Hindlimb muscle (tissue), 1 donor: ENCODE measurements around the gene ATP1A2. TPM values are rescaled to one million over a fixed set of nuclear protein-coding genes. Genes with fewer than 3 reads are reported as not detected.

Experiments used
- DNase-seq: peaks from one replicate; pipeline ENCODE4 v3.0.0-alpha.2; 2013
- polyA plus RNA-seq: library from polyadenylated mRNA; unstranded; fragments of 120-200 nt; gene quantifications from one replicate; pipeline ENCODE4 v1.2.1, GENCODE V29; 2013; ENCODE audit not compliant: insufficient read length

The ATP1A2 gene
- 87.0 TPM for polyA plus RNA-seq

DNA sequence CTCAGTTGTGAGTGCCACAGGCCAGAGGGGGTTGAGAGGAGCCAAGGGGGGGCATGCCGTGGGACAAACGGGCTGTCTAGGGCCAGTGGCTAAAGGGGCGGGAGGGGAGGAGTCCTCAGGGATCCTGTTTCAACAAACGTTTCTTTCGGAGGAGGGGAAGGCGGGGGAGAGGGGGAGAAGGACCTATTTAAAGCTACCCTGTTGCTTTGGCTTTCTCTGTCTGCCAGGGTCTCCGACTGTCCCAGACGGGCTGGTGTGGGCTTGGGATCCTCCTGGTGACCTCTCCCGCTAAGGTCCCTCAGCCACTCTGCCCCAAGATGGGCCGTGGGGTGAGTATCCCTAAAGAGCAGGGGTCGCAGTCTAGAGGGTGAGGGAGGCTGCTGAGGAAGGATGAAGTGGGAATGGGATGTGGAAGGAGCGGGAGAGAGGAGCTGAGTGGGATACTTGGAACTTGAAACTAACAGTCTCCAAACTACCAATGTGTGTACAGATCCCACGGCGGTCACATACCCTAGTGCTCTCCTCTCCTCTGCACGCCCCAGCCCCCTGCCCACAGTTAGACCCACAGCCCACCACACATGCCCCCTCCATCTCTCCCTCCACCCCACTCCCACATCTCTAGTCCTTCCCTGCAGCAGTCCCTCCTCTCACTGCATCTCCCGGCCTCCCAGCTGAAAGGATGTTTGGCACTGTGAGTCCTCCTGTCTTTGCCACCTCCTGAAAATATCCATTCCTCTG is at the start of gene ATP1A2:
TSS of gene ATP1A2 (plus strand) at position 215 of the 738 bp plus-strand sequence. CDS start at position 318, 103 bp downstream.
- DNase-seq, result no peak

DNA sequence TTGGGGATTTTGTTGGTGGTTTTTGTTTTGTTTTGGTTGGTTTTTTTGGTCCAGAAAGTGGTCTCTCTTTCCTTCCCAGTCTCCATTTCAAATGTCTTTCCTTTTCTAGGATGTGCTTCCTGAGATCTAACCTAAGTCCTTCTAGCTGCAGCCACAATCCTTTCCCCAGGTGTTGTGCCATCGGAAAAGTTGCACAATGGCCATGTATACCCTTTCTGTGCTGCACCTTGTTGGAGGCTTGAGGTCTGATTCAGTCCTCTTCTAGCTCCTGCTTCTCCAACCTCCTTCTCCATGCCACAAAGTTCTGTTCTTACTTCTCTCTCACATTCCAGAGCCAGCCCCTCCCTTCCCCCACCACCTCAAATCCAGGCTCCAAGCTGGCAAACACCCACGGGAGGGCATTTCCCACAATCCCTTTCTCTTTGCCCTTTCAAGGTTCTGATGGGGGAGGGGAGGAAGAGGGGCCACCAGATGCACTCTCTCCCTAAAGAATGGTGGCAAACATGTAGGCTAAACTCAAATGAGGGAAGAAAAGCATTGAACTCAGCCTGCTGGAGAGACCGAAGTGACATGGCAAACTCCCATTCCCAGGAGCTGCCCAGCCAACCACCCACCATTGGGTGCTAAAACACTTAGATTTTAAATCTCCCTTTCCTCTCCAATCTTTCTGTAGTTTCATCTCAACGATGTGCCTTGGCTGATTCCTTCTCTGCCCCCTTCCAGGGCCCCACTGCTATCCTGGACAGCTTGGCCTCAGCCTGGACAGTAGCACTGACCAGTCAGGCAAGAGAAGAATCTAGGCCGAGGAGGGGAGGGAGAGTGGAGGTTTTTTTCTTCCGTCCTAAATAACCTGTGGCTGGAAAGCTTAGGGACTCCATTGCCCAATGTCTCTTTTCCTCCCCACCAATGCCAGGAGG is 48.5 kb upstream of the ATP1A2 start:
- no peak for DNase-seq

DNA sequence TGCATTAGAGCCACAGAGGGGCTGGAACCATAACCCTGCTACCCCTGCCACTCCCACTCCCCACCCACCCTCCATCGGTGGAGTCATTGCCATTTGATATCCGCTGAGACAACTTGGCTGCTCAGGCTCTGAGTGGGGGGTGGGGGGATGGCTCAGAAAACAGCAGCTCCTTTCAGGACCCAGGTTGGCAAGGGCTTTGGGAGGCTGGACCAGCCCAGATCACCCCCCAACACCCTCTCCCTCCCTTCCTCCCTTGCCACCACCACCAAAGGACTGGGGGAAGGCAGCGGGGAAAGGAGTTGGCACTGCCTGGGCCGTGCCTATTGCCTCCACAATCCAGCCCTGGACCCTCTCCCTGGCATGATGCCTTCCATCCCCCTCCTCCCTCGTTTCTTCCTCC is 47.3 kb upstream of the ATP1A2 start:
- no peak for DNase-seq

DNA sequence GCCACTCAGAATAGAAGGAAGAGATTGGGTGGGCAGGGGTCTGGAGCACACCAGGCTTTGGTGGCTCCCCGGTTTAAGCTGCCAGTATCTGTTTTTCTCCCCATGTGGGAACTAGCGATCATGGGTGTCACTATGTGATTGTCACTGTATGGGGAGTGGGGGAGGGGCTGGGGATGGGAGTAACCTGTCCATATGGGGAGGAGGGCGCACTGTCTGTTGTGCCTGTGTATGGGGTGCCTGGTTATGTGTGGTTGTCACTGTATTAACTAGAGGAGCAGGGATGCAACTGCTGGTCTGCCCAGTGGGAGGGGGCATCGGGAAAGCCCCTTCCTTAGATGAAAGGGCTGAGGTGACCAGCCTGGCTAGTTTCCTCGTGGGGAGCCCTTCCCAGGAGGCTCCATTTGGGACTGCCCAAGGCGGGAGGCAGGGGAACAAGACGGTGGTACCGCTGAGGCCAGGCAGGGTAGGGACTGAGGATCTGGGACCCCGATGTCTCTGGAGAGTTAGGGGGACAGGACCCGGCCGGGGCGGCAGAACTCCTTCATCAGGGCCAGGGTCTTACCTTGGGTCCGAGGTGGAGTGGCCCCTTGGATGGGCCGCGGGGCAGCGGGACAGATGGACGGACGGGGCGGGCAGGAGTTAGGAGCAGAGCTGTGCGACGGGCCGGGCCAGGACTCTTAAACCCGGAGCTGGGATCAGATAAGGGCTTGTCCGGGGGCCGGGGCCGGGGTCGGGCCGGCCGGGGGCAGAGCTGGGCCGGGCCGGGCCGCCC is 45.9 kb upstream of the ATP1A2 start, which contains the start of gene KCNJ10:
TSS of gene KCNJ10 (minus strand) at position 701 of the 772 bp plus-strand sequence. CDS start 27,628 bp downstream, outside the sequence.
- DNase-seq, result no peak

DNA sequence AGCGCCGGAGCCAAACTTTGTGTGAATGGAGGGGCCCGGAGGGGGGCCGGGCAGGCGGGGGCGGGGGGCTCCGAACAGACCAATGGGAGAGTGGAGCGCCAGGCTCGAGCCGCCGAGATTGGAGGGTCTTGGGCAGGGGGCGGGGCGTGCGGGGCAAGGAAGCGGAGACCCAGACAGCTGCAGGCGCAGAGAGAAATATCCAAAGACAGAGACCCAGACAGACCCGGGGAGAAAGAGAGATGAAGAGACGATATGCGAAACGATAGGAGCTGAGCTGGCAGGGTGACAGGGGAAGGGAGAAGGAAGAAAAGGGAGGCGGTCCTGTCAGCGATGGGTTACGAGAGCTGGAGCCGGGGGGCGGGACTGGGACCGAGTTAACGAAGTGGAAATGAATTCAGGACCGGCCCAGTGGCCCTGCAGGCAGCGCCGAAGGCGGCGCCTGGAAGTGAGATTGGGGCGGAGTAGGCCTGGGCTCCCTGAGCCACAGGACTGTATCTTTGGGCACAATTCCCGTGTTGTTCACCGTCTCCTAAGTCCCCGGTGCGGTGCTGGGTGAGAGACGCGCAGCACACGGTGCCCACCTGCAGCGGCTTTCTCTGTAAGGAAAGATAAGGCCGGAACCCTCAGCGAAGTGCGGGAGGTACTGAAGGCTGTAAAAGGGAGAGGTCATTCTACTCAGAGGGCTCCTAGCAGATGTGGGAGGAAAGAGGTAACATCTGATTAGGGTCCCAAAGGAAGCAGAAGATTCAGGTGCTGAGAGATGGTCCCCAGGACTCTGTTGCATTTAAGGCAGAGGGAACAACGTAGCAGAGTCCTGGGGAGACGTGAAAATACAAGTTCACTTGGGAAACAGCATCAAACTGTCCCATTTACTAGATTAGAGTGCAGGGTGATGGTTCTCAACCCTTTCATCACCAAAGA is 45.1 kb upstream of the ATP1A2 start:
- peak; percentile 72 for DNase-seq

DNA sequence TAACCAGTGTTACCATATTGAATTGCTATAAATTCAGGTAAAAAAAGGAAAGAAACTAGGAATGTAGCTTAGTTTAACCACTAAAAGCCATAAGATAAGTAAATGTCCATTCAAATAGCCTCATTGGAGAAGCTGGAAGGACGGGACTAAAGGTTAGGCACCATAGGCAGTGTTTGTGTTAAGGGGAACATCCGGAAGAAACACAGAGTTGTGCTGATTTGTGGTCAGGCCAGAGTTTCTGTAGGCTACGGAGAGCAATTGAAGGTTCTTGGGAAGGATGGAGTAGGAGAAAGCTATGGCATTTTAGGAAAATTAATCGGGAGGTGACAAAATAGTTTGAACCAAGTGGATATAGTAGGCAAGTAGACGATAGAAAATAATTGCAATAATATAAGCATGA is 44.3 kb upstream of the ATP1A2 start:
- DNase-seq, result no peak

DNA sequence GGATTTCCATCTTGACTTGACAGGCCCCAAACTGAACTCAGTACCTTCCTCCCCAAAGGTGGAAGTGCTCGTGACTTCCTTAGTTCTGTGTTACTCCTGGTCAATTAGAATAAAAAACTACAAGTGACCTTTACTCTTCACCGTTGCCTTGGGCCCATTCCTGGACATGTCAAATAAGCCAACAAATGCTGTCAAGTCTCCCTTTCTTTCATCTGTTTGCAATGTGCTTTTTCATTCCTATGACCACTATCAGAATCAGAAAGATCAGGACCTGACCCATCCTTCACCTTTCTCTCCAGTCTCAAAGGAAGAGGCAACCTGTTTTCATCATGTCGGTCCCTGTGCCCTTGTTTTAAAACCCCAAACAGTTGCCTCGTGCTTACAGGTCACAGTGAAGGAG is 40.7 kb upstream of the ATP1A2 start:
- no peak for DNase-seq

DNA sequence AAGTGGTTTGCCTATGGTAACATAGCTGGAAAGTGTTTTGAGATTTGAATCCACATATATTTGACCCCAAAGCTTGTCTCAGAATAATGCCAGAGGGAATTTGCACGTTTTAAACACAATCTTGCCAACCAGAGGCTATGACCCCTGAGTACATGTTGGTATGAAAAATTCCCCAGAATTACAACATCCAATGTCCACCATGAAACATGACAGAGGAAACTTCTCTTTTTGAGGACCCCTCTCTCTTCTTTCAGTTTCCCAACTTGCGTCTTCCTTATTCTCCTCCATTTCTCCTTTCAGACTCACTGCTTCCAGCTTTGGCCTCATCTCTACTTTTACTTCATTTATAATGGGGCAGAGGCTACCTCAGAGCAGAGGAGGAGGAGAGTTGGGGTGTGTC is 39.7 kb upstream of the ATP1A2 start:
- no peak for DNase-seq

DNA sequence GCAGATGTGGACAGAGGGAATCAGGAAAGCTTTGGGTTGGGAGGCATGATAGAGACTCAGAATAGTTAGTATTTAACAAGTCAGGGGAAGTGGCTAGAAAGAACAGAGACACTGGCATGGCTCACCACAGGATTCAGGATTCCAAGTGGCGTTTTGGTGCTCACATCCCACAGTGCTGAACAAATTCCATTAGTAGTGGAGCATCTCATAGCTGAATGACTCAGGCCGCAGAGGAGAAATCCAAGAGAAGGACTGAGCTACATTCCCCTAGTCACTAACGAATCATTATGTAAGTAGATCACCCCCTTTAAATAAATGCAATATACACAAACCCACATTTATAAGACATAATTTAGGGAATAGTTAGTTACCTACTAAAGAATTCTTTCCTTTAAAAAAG is 39.3 kb upstream of the ATP1A2 start:
- no peak for DNase-seq

DNA sequence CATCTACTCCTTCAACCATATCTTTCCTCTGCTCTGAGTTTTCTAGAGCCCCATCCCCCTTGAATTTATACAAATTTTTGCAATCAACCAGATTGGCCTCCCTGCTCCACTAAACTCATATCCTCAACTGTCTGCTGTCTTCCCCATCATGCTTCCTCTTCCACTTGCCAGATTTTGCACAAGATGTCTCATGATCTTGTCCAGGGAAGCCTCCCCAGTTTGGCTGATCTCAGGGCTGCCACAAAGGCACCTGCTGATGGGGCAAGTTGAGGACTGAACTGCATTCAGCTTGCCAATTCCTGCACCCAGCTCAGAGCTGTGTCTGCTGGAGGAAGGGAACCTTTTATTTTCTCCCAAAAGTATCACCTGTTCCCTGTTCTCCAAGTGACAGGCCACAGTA is 38.1 kb upstream of the ATP1A2 start:
- DNase-seq, result no peak

DNA sequence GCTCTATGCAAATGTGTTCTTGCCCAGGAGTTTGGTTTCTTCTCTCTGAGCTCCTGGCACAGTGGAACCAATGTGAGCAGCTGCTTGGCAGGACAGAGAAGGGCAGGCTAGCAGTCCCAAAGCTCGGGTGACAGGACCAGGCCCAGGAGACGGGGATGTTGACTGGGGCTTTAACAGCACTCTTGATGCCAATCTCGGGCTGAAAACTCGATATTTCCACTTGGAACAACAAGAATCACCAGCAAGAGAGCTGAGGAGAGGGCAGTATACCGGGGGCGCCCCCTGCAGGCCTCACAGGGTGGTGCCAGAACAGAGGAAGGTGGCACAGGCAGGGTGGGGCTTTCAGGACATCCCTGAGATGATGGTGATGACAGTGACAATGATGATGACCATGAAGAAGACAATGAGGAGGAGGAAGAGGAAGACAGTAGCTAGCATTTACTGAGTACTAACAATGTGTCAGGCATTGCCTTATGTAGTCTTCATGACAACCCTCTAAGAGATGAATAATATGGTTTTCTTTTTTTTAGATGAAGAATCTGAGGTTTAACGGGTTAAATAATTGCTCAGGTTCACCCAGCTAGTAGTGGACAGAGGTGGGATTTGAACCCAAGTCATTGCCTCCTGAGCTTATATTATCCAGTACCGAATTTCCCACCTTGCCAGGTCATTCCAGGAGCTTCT is 36.9 kb upstream of the ATP1A2 start:
- no peak for DNase-seq

DNA sequence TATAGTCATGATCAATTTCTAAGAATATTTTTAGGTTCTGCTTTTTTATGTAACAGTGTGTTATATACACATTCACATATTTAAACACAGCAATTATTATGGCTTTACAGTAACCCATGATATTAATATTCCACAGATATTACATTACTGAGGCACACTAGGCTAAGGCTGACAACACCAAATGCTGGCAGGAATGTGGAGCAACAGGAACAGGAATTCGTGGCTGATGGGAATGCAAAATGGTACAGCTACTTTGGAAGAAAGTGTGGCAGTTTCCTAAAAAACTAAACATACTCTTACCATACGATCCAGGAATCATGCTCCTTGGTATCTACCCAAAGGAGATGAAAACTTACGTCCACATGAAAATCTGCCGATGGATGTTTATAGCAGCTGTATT is 36.1 kb upstream of the ATP1A2 start:
- DNase-seq, result no peak

DNA sequence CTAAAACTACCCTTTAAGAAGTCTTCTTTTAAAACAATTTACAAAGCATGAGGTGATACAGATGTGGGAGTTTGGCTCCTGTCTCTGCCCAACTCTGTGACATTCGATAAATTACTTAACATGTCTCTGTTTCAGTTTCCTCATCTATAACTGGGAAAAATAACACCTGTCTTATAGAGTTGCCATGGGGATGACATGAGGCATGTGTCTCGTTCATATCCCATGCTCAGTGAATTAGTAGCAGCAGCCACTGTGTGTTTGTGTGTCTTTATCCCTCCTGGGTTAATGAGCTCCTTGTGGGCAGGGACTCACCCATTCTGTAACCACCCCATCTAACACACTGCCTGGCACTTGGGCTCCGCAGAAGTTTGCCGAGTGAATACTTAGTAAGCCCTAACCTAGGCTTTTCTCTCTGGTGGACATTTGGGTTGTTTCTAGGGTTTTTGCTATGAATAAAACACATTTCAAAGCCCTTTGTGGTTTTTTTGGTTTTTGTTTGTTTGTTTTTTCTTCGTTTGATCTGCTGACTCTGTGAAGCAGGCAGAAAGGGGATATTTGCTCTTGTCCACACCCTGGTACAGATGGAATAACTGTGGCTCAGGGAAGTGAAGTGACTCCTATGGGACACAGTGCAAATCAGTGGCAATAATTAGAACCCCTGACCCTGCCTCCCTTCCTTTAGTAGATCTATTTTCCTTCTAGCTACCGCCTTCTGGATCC is 35.0 kb upstream of the ATP1A2 start:
- DNase-seq, result no peak

DNA sequence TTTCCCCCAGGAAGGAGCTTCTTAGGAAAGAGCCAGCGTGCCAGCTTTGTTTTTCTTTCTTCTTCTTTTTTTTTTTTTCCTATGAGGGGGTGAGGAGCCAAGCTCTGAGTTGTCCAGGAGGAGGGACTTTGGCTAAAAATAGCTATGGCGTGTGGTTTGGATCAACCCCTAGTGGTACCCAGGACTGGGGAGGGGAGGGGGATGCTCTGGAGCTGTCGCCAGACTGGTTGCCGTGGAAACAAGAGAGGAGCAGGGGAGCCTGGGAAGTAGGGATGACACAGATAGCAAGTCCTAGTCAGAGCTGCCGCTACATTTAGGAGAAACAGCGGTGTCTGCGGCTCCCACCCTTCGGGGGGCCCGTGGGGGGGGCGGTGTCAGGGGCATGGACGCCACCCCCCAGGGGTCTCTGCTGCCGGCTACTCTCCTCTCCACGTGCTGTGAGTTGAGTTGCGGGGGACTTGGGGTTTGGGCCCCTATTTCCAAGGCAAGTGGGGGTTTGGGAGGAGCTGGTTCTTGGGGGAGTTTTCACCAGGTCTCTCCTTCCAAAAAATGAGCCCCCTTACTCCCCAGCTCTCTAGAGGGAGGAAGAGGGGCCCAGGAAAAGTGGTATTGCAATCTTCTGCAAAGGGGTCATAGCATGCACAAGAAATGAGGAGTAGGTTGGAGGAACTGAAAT is 34.2 kb upstream of the ATP1A2 start, which contains the start of gene KCNJ9:
TSS of gene KCNJ9 (plus strand) at position 278 of the 676 bp plus-strand sequence. CDS start 2,493 bp downstream, outside the sequence.
- DNase-seq, result no peak

DNA sequence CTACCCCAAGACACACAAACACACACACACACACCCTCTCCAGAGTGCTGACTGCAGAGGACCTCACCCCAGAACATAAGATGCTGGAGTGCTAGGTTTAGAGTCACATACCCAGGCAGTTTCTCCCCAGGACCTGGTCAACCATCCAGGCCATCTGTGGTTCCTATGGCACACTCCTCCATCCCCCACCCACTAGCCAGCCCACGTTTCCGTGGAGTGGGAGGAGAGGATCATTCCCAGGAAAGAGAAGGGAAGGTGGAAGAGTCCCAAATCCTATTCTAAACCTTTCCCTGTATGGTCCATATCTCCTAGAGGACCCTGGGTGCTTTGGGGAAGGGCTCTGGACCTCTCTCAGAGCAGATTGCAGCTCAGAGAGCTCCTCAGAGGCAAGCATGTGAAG is 33.1 kb upstream of the ATP1A2 start:
- no peak for DNase-seq

DNA sequence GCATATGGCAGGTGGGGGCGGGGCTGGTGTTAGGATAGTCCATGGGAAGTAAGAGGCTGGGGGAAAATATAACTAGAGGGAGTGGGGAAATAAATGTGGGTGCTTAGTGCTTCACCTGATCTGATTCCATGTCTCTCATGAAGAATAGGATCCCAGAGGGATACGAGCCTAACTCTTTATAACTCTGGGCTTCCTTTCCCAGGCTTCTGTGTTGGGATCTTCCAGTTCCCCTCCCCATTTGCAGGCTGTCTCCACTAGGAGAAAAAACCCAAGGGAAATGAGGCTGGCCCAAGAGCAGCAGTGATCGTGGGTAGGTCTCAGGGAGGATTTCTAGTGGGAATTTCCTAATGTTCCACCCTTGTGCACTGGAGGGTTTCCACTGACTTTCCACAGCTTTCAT is 32.6 kb upstream of the ATP1A2 start:
- DNase-seq, result no peak

DNA sequence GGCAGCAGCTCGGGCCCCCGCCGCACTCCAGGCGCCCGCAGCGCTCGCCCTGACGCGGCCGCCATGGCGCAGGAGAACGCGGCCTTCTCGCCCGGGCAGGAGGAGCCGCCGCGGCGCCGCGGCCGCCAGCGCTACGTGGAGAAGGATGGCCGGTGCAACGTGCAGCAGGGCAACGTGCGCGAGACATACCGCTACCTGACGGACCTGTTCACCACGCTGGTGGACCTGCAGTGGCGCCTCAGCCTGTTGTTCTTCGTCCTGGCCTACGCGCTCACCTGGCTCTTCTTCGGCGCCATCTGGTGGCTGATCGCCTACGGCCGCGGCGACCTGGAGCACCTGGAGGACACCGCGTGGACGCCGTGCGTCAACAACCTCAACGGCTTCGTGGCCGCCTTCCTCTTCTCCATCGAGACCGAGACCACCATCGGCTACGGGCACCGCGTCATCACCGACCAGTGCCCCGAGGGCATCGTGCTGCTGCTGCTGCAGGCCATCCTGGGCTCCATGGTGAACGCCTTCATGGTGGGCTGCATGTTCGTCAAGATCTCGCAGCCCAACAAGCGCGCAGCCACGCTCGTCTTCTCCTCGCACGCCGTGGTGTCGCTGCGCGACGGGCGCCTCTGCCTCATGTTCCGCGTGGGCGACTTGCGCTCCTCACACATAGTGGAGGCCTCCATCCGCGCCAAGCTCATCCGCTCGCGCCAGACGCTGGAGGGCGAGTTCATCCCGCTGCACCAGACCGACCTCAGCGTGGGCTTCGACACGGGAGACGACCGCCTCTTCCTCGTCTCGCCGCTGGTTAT is 31.4 kb upstream of the ATP1A2 start:
- DNase-seq, result peak; percentile 65

DNA sequence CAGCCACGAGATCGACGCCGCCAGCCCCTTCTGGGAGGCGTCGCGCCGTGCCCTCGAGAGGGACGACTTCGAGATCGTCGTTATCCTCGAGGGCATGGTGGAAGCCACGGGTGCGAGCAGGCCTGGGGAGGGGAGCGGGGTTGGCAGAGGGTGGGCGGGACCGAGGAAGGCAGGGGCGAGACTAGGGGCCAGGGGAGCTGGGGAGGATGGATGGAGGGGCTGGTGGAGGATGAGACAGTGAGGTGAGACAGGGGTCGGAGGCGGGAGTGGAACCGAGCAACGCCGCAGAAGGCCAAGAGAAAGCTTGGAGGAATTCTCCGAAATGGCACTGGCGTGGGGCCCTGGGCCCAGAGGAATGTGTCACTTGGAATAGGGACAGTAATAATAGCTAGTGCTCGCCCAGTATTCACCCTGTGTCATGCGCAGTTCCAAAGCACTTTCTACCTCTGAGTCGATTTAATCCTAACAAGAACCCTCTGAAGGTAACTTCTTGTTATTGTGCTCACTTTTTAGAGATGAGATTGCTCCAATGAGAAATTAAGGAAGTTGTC is 30.7 kb upstream of the ATP1A2 start:
- DNase-seq, result no peak
